Measurements from ENCODE around the gene PGAM2.

DNA sequence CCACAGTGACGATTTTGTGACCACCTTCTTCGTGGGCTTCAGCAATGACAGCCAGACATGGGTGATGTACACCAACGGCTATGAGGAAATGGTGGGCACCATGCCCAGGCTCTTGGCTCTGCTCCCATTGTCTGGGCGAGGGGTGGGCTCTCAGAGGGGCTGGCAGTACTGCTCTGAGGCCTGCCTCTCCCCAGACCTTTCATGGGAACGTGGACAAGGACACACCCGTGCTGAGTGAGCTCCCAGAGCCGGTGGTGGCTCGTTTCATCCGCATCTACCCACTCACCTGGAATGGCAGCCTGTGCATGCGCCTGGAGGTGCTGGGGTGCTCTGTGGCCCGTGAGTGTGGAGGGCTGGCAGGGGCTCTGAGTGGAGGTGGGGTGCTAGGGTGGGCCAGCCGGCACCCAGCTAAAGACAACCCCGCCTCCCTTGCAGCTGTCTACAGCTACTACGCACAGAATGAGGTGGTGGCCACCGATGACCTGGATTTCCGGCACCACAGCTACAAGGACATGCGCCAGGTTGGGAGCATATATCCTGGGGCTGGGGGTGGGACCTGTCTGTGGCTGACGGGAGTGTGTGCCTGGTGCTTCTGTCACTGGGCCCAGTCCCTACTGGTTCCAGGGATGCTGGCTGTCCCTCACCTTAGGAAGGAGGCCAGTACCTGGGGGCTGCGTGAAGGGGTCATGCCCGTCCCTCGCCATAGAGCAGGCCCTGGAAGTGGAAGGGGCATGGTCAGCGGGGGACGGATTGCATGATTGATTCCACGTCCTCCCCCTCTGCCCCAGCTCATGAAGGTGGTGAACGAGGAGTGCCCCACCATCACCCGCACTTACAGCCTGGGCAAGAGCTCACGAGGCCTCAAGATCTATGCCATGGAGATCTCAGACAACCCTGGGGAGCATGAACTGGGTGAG is 45.6 kb upstream of the PGAM2 start:
- no peak for TF ChIP-seq POLR2A (IDR thresholded peaks at IDR 0.05)
- TF ChIP-seq, protein P1, sequence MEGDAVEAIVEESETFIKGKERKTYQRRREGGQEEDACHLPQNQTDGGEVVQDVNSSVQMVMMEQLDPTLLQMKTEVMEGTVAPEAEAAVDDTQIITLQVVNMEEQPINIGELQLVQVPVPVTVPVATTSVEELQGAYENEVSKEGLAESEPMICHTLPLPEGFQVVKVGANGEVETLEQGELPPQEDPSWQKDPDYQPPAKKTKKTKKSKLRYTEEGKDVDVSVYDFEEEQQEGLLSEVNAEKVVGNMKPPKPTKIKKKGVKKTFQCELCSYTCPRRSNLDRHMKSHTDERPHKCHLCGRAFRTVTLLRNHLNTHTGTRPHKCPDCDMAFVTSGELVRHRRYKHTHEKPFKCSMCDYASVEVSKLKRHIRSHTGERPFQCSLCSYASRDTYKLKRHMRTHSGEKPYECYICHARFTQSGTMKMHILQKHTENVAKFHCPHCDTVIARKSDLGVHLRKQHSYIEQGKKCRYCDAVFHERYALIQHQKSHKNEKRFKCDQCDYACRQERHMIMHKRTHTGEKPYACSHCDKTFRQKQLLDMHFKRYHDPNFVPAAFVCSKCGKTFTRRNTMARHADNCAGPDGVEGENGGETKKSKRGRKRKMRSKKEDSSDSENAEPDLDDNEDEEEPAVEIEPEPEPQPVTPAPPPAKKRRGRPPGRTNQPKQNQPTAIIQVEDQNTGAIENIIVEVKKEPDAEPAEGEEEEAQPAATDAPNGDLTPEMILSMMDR (IDR thresholded peaks at IDR 0.05): no peak
